HG03442 (cell line): Measurements from ENCODE around the gene RPL31.

ENCODE experiments used
- ATAC-seq: cut with Tn5 transposase; IDR thresholded peaks from one replicate; pipeline ENCODE4 v1.9.1; 2021; ENCODE audit warnings: mild to moderate bottlenecking, moderate library complexity; ENCODE audit not compliant: unreplicated experiment

RPL31 gene

GRCh38 chr2:100974712-100975520 is 27.2 kb upstream of the RPL31 start:
- ATAC-seq: no peak

- ATAC-seq: no peak
Measured at GRCh38 chr2:100975521-100975785, 26.6 kb upstream of the RPL31 start.

- no peak for ATAC-seq
Measured at GRCh38 chr2:100976061-100976460, 26.0 kb upstream of the RPL31 start.

GRCh38 chr2:100976645-100977391 is 25.3 kb upstream of the RPL31 start:
- peak; percentile 79 for ATAC-seq

GRCh38 chr2:100977511-100977910 is 24.6 kb upstream of the RPL31 start:
- ATAC-seq: no peak

GRCh38 chr2:100978582-100979191 is 23.4 kb upstream of the RPL31 start:
- no peak for ATAC-seq

GRCh38 chr2:100980046-100980445 is 22.0 kb upstream of the RPL31 start:
- no peak for ATAC-seq

GRCh38 chr2:100981011-100981410 is 21.1 kb upstream of the RPL31 start:
- no peak for ATAC-seq

GRCh38 chr2:100982431-100982861 is 19.6 kb upstream of the RPL31 start:
- no peak for ATAC-seq

GRCh38 chr2:100983201-100983600 is 18.9 kb upstream of the RPL31 start:
- ATAC-seq: no peak

- no peak for ATAC-seq
Measured at GRCh38 chr2:100983684-100984310, 18.3 kb upstream of the RPL31 start.

GRCh38 chr2:100984892-100985307 is 17.2 kb upstream of the RPL31 start:
- ATAC-seq: no peak

- no peak for ATAC-seq
Measured at GRCh38 chr2:100986157-100986556, 15.9 kb upstream of the RPL31 start.

GRCh38 chr2:100987536-100987935 is 14.6 kb upstream of the RPL31 start:
- no peak for ATAC-seq

GRCh38 chr2:100987974-100988373 is 14.1 kb upstream of the RPL31 start:
- no peak for ATAC-seq

- ATAC-seq: no peak
Measured at GRCh38 chr2:100988630-100989417, 13.3 kb upstream of the RPL31 start.

- ATAC-seq: no peak
Measured at GRCh38 chr2:100989666-100990065, 12.4 kb upstream of the RPL31 start.

GRCh38 chr2:100990166-100990565 is 11.9 kb upstream of the RPL31 start:
- ATAC-seq: no peak

- no peak for ATAC-seq
Measured at GRCh38 chr2:100990650-100991403, 11.3 kb upstream of the RPL31 start.

- ATAC-seq: no peak
Measured at GRCh38 chr2:100991404-100991773, 10.7 kb upstream of the RPL31 start.
